ENCODE measurements around the gene NTSR1.
A peak's percentile ranks its signal among the peaks of the same experiment; 100 is the strongest.

NTSR1 gene

DNA sequence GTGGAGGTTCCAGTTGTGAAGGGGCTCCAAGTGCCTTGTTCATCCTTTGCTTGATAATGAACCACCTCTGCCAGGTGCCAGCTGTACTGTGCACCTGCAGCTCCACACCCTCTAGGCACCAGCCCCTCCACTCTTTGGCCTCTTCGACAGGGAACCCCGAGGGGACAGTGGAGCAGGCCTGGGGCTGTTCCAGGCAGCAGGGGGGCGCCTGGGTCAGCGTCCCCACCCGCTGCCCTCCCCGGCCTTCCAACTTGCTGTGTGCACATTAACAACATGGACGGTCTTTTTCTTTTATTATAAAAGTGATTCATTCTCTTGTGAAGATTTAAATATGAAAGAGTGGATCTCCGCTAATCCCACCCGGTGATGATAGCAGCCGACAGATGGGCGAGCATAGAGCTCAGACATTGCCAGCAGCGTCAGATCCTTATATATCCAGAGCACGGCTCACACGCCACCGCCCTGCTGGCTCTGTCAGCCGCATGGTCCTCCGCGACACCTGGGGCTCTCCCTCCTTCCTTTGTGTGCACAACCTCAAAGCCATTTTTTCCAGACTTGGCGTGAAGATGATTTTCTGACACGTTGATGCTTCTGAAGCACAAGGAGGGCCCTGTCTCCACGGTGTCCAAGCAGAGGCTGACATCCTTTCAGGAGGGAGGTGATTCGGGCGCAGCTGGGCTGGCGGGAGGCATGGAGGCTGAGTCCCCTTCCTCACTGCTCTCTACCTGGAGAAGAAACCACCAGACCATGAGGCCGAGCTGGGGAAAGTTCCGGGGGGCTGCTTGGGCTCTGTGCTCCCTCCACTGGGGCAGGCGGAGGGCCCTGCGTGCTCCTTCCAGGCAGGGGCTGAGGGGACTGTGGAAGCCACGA is 65.4 kb downstream of the NTSR1 start:
- no peak for DNase-seq

DNA sequence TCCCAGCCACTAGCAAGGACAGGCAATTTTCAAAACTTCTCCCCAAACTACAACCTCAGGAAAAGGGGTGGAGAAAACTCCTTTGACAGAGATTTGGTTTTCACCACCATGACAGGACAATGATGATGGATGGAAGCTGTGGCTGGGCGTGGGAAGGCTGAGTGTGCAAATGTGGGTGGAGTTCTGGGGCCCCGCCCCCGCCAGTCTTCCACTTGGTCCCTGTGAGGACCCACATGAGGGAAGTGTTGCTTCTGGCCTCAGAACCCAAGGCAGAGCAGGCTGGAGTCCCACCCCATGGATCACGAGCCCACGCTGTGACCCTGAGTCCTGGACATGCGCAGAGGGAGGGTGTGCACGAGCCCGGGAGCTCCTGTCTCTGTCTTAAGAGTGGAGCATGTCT is 66.1 kb downstream of the NTSR1 start:
- DNase-seq = no peak

DNA sequence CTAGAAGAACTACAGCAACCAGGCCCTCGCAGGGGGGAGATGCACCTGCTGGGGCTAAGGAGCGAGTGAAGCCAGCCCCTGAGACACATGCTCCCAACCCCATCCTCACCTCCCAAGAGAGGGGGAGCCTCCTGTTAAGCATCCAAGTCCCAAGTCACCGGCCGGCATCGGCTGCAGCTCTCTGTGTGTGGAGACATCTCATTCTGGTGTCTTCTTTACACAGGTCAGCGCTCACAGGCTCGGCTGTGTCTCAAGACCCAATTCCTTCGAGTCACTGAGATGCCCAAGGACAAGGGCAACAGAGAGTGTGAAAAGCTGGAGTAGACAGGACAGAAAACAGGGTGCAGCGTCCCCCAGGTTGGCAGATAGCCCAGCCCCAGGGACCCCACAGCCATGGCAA is 66.6 kb downstream of the NTSR1 start:
- DNase-seq = no peak

DNA sequence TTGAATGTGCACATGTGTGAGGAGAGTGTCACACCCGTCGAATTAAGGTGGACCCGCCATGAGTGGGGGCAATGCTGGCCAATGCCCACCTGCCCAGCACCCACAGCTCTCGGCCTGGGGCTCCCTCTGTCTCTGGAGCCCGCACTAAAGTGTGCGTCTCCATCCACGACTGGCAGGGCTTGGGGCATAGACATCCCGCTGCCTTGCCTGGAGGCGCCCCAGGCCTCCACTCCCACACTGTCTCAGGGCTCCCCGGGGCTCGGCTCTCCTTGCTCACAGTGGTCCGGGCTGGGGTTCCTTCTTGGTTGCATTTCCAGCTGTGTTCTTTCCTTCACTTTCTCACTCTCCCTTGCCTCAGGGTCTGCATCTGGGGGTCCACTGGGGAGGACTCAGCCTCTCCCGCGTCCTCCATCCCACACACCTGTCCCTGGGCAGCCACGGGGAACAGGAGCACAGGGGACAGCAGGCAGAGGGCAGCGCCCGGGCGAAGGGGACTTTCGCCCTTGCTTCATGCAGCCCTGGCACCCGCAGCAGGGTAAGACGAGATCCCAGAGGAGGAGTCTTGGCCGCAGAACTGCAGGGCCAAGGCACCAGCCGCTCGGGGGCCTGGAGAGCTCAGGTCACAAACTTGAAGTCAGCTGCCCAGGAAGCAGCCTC is 67.5 kb downstream of the NTSR1 start:
- DNase-seq = no peak

DNA sequence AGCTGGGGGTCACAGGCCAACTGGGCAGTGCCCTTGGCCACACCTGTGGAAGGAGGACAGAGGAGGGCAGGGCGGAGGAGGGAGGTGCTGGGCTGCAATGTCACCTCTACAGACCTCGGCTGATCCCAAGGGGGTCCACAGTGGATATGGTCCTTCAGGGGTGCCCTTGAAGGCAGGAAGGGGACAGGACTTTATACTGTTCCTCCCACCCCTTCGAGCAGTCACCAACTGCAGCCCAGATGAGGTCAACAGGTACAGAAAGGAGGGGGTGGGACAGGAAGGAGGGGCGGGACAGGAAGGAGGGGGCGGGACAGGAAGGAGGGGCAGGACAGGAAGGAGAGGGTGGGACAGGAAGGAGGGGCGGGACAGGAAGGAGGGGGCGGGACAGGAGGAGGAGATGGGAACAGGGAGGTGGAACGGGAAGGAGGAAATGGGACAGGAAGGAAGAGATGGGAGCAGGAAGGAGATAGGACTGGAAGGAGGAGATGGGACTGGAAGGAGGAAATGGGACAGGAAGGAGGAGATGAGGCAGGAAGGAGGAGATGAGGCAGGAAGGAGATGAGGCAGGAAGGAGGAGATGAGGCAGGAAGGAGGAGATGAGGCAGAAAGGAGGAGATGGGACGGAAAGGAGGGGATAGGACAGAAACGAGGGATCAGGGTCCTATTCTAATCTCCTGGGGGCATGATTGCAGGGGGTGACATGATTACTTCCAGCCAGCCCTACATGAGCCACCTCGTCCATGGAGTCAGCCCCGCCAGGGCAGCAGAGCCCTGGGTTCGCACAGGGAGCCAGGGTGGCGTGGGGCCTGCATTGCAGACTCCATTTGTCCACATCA is 68.3 kb downstream of the NTSR1 start:
- DNase-seq = peak; percentile 63

DNA sequence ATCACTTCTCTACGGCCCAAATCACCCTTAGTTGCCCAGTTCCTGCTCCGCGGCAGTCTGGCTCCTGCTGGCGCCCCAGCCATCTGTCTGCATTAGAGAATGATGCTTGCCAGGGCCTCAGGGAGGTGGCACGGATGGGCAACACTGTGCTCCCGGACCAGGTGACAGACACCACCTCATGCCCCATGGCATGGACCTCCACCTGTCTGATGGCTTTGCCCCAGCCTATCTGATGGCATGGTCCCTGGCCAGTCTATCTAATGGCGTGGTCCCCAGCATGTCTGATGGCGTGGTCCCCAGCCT is 68.8 kb downstream of the NTSR1 start:
- DNase-seq = no peak

DNA sequence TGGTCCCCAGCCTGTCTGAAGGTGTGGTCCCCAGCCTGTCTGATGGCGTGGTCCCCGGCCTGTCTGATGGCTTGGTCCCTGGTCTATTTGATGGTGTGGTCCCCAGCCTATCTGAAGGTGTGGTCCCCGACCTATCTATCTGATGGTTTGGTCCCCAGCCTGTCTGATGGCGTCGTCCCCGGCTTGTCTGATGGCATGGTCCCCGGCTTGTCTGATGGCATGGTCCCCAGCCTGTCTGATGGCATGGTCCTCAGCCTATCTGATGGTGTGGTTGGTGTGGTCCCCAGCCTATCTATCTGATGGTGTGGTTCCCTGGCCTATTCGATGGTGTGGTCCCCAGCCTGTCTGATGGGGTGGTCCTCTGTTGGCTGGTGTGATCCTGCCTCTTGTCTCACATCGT is 69.4 kb downstream of the NTSR1 start:
- no peak for DNase-seq

DNA sequence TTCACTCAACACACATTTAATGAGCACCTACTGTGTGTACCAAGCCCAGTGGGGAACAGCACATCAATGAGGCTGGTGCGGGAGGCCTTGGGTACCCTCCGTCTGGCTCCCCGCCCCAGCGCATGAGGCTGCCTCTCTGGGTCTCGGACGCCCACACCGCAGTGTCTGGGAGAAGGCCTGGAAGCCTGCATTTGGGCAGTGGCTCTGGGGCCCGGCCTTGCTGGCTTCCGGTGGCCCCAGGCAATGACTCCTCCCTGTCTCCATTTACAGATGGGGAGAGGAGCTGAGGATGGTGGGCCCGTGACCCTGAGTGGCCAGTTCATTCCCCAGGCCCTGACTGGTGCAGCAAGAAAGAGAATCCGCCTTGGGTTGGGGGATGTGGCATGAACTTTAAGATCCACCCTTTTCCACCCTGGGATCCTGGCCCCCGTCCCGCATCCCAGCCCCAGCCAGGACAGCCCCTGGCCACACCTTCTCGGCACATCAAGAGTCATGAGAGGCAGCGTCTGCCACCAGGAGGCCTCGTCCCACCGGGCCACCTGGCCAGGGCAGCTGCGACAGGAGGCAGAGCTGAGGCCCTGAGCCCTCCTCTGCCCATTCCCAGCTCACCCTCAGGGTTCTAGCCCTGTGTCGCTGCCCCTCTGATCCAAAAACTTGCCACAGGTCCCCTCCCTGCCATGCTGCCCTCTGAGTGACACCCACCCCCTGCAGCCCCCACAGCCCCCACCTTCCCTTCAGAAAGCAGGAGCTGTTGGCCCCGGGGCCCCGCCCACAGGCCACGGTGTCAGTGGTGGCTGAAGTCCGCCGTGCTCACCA is 70.2 kb downstream of the NTSR1 start:
- DNase-seq = no peak

DNA sequence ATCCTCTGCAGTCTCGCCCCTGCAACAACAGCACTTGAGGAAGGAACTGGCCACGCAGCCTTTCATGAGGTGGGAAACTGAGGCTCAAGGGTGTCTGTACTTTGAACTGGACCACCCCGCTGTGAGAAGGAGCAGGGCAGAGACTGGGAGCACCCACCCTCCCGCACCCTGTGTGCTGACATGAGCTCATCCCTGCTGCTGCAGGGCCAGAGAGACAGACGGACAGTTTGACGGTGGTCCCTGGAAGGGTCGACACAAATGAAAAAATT is 70.7 kb downstream of the NTSR1 start:
- no peak for DNase-seq

DNA sequence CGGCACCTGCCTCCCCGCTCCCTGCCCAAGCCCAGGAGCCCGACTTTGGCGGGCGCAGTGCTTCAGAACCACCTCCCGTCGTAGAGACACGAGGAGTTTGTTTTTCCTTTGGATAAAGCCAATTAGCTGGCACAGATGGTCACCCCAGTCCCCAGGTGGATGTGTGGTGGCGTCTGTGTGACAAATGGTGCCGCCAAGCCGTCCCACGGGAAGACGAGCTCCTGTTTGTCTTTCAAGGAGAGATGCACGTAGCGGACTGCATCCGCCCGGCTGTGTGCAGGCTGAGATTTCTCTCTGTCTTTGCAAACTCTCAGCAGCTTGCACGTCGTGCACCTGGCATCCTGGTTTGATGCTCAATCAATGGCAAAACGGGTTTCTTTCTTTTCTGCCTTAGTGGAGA is 71.6 kb downstream of the NTSR1 start:
- no peak for DNase-seq

DNA sequence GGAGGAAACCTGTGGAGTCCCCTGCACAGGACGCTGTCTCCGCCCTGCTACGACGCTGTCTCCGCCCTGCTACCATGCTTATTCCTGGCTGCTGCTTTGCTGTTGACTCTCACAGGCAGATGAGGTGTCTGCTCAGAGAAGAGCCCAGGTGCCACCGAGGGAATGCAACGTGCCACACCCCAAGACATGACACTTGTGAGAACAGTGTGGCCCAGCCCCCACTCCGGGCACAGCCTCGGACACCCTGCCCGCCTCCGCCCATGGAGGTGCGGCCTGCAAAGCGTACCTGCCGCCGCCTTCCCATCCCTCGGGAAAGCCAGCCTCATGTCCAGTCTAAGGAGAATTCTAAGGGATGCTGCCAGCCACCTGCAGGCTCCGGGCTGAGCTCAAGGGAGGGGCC is 72.1 kb downstream of the NTSR1 start:
- DNase-seq = no peak

DNA sequence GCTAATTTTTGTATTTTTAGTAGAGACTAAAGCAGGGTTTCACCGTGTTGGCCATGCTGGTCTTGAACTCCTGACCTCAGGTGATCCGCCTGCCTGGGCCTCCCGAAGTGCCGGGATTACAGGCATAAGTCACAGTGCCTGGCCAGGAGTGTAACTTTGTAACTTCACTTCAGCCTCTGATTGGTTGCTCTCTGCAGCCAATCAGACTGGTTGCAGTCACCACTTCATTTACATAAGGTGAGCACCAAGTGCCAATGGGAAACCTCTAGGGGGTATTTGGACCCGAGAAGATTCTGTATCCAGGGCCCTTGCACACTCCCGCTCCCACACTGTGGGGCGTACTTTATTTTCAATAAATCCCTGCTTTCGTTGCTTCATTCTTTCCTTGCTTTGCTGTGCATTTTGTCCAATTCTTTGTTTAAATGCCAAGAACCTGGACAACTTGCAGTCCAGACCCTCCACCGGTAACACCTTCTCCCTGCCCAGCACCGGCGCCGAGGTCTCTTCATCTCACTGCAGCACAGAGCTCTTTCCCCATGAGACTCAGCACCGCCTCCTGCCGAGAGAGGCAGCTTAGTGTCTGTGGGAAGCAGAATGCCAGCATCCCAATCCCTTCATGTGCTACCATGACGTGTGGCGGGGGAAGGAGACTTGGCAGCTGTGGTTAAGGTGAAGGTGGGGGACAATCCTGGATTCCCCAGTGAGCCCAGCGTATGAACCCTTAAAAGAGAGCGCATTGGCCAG is 73.7 kb downstream of the NTSR1 start:
- DNase-seq = no peak

DNA sequence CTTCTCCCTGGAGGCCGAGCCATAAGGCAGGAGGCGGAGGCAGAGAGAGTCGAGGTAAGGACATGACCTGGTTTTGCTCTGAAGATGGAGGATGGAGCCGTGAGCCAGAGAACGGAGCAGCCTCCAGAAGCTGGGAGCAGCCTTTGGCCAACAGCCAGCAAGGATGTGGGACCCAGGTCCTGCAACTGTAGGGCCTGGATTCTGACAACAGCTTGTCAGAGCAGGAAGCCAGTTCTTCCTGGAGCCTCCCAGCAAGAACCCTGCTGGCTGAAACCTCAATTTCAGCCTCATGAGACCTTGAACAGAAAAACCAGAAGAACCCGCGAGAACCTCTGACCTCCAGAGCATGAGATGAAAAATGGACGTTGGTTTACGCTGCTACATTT is 74.2 kb downstream of the NTSR1 start:
- DNase-seq = no peak

DNA sequence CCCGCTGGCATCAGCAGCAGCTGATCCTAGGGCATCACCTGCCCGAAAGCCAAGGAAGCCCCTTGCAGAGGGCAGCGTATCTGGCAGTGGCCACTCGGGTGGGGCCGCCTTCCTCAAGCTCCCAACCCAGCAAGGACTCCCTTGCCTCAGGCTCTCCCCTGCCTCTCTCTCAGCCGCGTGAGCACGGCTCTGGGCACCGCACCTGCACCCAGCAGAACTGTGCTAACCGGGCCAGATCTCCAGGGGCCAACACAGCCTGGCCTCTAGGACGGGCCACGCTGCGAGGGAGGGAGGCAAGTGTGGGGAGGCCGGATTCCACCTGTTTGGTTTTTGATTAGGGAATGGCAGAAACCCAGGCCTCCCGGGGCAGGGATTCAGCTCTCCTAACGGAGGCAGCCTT is 75.9 kb downstream of the NTSR1 start:
- DNase-seq = no peak

DNA sequence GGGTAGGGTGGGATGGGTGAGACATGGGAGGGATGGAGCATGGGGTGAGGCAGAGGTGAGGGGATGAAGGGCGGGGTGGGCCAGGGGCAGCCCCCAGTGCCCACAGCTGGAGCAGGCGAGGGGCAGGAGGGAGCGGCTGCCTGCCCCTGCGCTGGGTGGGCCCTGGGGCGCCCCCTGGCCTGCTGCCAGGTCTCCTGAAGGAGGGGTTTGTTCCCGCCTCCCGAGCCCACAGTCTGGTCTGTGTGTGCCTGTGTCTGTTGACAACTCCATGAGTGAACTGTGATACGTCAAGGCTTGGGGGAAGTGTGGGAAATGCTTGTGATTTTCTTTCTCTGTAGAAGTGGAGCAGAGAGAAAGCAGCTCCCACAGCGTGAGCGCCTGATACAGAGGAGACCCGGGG is 76.8 kb downstream of the NTSR1 start:
- no peak for DNase-seq

DNA sequence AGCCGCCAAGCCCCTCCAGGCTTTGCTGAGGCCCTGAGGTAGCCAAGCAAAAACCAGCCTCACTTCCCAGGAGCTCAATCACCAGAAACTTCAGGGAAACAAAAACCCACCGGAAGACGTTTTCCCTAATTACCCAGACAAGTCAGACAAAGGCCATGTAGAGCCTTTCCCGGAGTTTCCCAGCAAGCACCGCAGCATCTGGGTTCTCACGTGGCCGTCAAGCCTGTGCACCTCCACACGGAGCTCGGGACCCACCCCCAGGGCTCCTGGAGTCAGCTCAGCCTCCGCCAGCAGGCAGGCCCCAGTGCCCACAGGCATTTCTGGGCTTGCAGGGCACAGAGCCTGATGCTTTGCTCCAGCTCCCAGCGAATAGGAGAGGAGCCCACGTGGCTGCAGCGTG is 77.5 kb downstream of the NTSR1 start:
- no peak for DNase-seq

DNA sequence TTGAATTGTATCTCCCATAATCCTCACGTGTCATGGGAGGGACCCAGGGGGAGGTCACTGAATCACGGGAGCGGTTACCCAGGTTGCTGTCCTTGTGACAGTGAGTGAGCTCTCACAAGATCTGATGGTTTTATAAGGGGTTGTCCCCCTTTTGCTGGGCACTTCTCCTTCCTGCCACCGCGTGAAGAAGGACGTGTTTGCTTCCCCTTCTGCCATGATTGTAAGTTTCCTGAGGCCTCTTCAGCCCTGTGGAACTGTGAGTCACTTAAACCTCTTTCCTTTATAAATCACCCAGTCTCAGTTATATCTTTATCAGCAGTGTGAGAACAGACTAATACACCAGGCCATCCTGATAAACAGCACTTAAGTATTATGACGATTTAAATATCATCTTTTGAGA is 78.7 kb downstream of the NTSR1 start:
- no peak for DNase-seq

DNA sequence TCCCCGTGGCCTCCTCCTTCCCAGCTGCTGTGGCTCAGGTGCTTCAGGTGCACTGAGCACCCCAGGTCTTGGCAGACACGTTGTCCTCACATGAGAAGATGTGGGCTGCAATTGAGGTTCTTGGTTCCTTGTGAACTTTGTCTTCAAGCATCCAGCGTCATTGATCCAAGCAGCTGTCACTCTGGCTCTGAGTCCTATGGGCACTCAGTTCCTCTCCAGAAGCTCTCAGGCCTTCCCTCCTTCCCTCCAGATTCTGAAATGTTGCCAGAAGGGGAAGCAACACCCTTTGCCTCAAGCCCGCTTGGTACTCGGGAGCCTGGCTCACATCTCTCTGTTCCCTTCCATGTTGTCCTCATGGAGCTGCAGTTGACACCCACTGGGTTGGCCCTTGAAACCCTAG is 79.2 kb downstream of the NTSR1 start:
- no peak for DNase-seq

DNA sequence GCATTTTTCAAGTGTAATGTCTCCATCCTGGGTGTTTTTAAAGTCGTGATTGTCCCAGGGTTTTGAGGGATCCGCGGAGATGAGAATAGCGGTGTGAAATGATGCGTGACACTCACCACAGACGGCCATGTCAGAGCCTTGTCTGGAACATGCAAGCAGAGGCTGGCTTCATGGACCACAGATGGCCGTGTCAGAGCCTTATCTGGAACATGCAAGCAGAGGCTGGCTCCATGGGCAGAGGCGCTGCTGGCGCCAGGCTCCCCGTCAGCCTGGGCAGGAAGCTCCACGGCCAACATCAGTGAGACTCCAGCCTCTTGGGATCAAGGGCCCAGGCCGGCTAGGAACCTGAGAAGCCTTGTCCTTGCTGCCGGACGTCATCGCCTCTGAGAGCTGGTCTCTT is 80.0 kb downstream of the NTSR1 start:
- DNase-seq = no peak

DNA sequence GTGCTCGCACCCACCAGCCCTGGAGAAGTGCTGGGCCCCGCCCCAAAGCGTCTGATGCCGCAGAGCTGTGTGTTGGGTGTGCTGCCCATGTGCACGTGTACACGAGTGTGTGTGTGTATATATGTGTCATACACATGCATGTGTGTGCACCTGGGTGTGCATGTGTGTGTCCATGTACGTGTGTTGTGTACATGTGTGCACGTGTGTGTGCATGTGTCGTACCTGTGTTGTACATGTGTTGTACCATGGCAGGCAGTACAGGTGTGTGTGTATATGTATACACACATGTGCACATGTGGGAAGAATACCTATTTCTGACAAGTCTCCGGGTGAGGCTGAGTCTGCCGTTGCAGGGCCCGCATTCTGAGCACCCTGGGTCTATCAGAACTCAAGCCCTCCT is 81.4 kb downstream of the NTSR1 start:
- DNase-seq = no peak

DNA sequence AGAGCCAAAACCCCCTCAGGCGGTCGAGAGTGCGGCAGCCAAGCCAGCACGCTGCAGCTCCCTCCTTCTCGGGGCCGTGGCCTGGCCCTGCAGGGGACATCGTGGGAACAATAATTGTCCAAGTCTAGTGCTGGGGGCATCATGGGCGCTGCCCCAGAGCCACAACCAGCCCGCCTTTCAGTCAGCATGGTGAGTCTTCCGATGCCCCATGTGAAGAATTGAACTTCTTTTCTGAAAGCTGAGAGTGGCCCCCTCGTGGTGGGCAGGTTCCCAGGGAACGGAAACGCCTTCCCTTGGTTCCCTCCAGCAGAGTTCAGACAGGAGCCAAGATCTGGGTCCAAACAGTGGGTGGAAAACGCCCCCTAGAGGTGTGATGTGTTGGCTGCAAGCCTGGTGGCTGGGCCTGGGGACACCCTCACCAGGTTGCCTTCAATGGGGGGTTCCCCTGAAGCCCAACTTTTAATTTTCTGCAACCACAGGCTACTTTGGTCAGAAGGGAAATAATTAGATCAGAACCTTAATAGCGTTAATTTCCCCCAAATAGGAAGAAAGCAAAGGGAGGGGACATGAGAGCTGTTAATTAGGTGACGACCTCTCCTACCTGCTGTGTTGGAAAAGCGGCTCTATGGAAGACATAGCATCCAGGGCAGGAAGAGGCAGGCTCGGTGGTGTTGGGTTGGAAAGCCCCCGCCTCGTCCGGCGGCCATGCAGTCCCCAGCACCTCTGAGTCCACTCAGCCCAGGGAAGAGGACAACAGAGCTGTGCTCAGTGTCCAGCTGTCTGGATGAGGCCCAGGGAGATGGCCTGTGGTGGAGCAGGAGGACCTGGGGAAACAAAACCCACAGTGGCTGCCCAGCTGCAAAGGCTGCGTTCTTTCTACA is 82.9 kb downstream of the NTSR1 start:
- DNase-seq = peak; percentile 58

All from activated effector memory CD4-positive, alpha-beta T cell treated with Interleukin-2 at 50 U/mL for 16 hours (primary cell).